Muscle layer of colon (tissue), 2 donors: ENCODE results near the gene STX1A.
"Not testable (repeated sequence)": the region's sequence is repeated elsewhere in the genome, so short reads cannot be mapped to it uniquely, and the experiment has no call there.

Experiments
- H3K27ac ChIP-seq: one replicate; pipeline ENCODE4 v1.7.0; 2013; ENCODE audit warnings: low read depth, mild to moderate bottlenecking, low read length, moderate library complexity
- H3K27me3 ChIP-seq, 2 donors: one replicate each; pipeline ENCODE4 v1.7.0; 2013; ENCODE audit warnings: low read length in 2 of 2, mild to moderate bottlenecking in 2 of 2; ENCODE audit not compliant: insufficient read depth in 2 of 2, control insufficient read depth in 1 of 2
- H3K36me3 ChIP-seq: one replicate; pipeline ENCODE4 v1.7.0; 2013; ENCODE audit warnings: mild to moderate bottlenecking, low read length; ENCODE audit not compliant: insufficient read depth
- H3K4me1 ChIP-seq: one replicate; pipeline ENCODE4 v1.7.0; 2013; ENCODE audit warnings: mild to moderate bottlenecking, low read length; ENCODE audit not compliant: insufficient read depth
- H3K4me3 ChIP-seq, 2 donors: one replicate each; pipeline ENCODE4 v1.7.0; 2013; ENCODE audit warnings: low read length in 2 of 2, low read depth in 1 of 2, mild to moderate bottlenecking in 1 of 2, moderate library complexity in 1 of 2
- H3K9ac ChIP-seq: one replicate; pipeline ENCODE4 v1.7.0; 2013; ENCODE audit warnings: low read length
- H3K9me3 ChIP-seq: one replicate; pipeline ENCODE4 v1.7.0; 2013; ENCODE audit warnings: mild to moderate bottlenecking, low read length
- donor health status: abdominal sarcoma.
- donor health status: Adenocarcinoma of cecum.

The STX1A gene

DNA sequence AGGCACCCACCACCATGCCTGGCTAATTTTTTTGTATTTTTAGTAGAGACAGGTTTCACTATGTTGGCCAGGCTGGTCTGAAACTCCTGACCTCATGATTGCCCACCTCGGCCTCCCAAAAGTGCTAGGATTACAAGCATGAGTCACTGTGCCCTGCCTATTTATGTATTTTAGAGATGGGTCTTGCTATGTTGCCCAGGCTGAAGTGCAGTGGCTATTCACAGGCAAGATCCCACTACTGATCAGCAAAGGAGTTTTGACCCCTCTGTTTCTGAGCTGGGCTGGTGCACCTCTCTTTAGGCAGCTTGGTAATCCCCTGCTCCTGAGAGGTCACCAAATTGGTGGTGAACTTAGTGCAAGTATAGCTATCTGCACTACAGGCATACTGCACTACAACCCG, 12.9 kb upstream of the STX1A start:
- Histone ChIP-seq H3K9ac (no peak overlapping the region), H3K9me3 (no peaks in the 10 kb centered on the region), H3K4me1 (peaks cover under 1% of the 10 kb centered on the region), H3K27ac (no peak overlapping the region), H3K27me3 (no peaks in the 10 kb centered on the region), H3K36me3 (peaks cover 15% of the 10 kb centered on the region), H3K4me3 (no peak overlapping the region)

DNA sequence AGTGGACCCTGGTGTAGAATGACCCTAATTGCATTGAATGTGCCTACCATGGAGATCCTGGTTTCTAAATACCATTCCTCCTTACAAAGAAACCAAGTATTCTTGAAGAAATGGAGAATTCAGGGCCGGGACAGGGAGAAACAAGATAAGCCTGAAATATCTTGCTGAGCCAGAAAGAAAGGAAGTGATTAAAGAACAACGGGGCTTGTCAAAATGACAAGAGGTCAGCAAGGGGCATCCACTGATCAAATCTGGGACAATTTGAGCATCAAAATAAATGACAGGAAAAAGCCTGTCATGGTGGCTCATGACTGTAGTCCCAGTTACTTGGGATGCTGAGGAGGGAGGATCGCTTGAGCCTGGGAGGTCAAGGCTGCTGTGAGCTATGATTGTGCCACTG, 11.0 kb upstream of the STX1A start:
- no peaks in the 10 kb centered on the region for H3K4me1 ChIP-seq
- no peak overlapping the region for H3K9ac ChIP-seq
- no peaks in the 10 kb centered on the region for H3K36me3 ChIP-seq
- no peak overlapping the region for H3K27ac ChIP-seq
- no peaks in the 10 kb centered on the region for H3K27me3 ChIP-seq
- no peak overlapping the region for H3K4me3 ChIP-seq
- H3K9me3 ChIP-seq: no peaks in the 10 kb centered on the region

DNA sequence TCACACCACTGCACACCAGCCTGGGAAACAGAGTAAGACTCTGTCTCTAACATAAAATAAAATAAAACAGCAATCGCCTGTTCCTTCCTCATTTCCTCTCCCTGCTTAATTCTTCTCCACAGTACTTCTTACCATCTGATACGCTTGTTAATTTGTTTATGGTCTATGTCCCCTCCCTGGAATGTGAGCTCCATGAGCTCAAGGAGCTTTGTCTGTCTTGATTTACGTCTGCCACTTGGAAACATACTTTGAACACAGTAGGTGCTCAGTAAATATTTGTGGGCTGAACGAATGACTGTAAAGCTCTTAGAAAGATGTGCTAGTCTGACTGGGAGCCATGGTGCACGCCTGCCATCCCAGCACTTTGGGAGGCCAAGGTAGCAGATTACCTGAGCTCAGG, 9.1 kb upstream of the STX1A start:
- Histone ChIP-seq H3K4me1 (no peaks in the 10 kb centered on the region), H3K9me3 (no peaks in the 10 kb centered on the region), H3K27me3 (no peaks in the 10 kb centered on the region), H3K27ac (no peak overlapping the region), H3K9ac (no peak overlapping the region), H3K36me3 (no peaks in the 10 kb centered on the region), H3K4me3 (no peak overlapping the region)

- H3K36me3 ChIP-seq: no peaks in the 10 kb centered on the region
- H3K4me3 ChIP-seq: no peak overlapping the region
- H3K9me3 ChIP-seq: no peaks in the 10 kb centered on the region
- H3K4me1 ChIP-seq: no peaks in the 10 kb centered on the region
- H3K9ac ChIP-seq: no peak overlapping the region
- H3K27me3 ChIP-seq: no peaks in the 10 kb centered on the region
- H3K27ac ChIP-seq: no peak overlapping the region
These were observed 8.5 kb upstream of the STX1A start for GRCh38 chr7:73727952-73728351.

GRCh38 chr7:73726083-73726466, 6.6 kb upstream of the STX1A start:
- Histone ChIP-seq H3K4me3 (no peak overlapping the region), H3K36me3 (no peaks in the 10 kb centered on the region), H3K9ac (no peak overlapping the region), H3K27me3 (no peaks in the 10 kb centered on the region), H3K4me1 (peaks cover 6% of the 10 kb centered on the region), H3K27ac (no peak overlapping the region), H3K9me3 (no peaks in the 10 kb centered on the region)

DNA sequence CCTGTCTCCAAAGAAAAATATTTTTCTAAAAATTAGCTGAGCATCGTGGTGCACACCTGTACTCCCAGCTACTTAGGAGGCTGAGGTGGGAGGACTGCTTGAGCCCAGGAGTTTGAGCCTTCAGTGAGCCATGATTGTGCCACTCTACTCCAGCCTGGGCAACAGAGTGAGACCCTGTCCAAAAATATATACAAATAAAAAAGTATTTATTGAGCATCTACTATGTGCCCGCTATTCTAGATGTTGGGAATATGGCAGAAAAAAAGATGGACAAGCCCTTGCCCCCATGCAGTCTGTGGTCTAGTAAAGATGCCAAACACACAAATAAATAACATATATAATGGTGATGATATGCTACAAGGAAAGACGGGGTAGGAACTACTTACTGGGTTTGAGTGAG, 4.3 kb upstream of the STX1A start:
- H3K4me1 ChIP-seq: peaks cover 11% of the 10 kb centered on the region
- H3K9ac ChIP-seq: no peak overlapping the region
- no peaks in the 10 kb centered on the region for H3K27me3 ChIP-seq

GRCh38 chr7:73722785-73723184, 3.3 kb upstream of the STX1A start:
- no peak overlapping the region for H3K9ac ChIP-seq
- H3K27ac ChIP-seq: no peak overlapping the region
- no peak overlapping the region for H3K4me3 ChIP-seq
- no peaks in the 10 kb centered on the region for H3K36me3 ChIP-seq
- H3K27me3 ChIP-seq: no peaks in the 10 kb centered on the region
- peaks cover 20% of the 10 kb centered on the region for H3K4me1 ChIP-seq
- H3K9me3 ChIP-seq: no peaks in the 10 kb centered on the region

More for the DNA sequence above, 4.3 kb upstream of the STX1A start:
- no peaks in the 10 kb centered on the region for H3K36me3 ChIP-seq
- no peak overlapping the region for H3K4me3 ChIP-seq
- H3K9me3 ChIP-seq: no peaks in the 10 kb centered on the region
- no peak overlapping the region for H3K27ac ChIP-seq

- not testable (repeated sequence) for H3K9me3 ChIP-seq, H3K27me3 ChIP-seq, H3K27ac ChIP-seq, H3K9ac ChIP-seq, H3K4me3 ChIP-seq, H3K36me3 ChIP-seq
- peaks cover 26% of the 10 kb centered on the region for H3K4me1 ChIP-seq
These were observed 2.7 kb upstream of the STX1A start for GRCh38 chr7:73722182-73722581.

DNA sequence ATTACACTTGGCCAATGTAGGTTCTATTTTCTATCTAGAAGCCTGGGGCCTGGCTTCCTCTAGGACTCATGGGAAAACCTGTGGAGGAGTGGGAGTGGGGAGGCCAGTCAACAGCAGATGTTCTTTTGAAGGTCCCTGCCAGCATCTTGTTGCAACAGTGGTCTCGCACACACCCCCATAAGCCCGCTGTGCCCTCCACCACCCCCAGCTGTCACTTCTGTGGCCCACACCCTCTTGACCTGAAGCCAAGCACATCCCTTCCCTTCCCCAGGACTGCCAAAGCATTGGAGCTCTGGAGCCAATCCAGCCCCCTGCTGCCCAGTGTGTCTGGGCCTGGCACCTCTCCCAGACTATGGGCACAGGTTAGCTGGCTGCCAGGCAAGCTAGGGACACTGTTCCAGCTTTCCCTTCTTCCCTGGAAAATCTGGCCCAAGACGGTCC, 1.9 kb upstream of the STX1A start:
- no peak overlapping the region for H3K27ac ChIP-seq
- H3K27me3 ChIP-seq: no peaks in the 10 kb centered on the region
- H3K4me3 ChIP-seq: no peak overlapping the region
- H3K9me3 ChIP-seq: no peaks in the 10 kb centered on the region
- peaks cover 32% of the 10 kb centered on the region for H3K4me1 ChIP-seq
- no peaks in the 10 kb centered on the region for H3K36me3 ChIP-seq
- H3K9ac ChIP-seq: no peak overlapping the region

GRCh38 chr7:73720443-73720842, 974 bp upstream of the STX1A start:
- not testable (repeated sequence) for H3K27ac ChIP-seq, H3K36me3 ChIP-seq, H3K4me3 ChIP-seq, H3K9me3 ChIP-seq, H3K9ac ChIP-seq, H3K27me3 ChIP-seq
- H3K4me1 ChIP-seq: peaks cover 41% of the 10 kb centered on the region

GRCh38 chr7:73719806-73720169, 319 bp upstream of the STX1A start:
- H3K27ac ChIP-seq: no peak overlapping the region
- no peaks in the 10 kb centered on the region for H3K36me3 ChIP-seq
- no peak overlapping the region for H3K4me3 ChIP-seq
- H3K4me1 ChIP-seq: peaks cover 45% of the 10 kb centered on the region
- no peaks in the 10 kb centered on the region for H3K27me3 ChIP-seq
- no peaks in the 10 kb centered on the region for H3K9me3 ChIP-seq
- H3K9ac ChIP-seq: no peak overlapping the region

DNA sequence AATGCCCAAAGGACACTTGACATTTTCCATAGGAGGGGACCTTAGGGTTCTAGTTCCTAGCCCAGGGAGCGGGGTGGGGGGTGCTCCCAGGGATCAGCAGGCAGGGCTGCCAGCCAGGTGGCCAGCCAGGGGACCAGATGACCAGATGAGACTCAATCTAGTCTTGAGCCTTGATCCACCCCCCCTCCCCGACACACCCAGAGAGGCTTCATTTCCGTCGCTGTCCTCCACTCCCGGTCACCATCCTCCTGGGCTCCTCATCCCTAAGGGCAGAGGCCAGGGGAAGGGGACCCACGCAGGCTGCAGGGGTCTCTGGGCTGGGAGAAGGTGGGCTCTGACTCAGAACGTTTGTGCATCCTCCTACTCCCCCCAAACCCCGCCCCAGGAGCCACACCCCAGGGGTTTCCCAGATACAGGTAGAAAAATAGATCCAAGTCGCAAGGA, 1.0 kb downstream of the STX1A start:
- Histone ChIP-seq H3K4me1 (peaks cover 45% of the 10 kb centered on the region), H3K27ac (peak overlapping the region; percentile 76), H3K36me3 (no peaks in the 10 kb centered on the region), H3K4me3 (peak overlapping the region; percentile 70 to 99), H3K27me3 (no peaks in the 10 kb centered on the region), H3K9ac (peak overlapping the region; percentile 49), H3K9me3 (no peaks in the 10 kb centered on the region)
